Measurements from ENCODE around the gene PACRG. TPM values are rescaled to one million over a fixed set of nuclear protein-coding genes. Genes with fewer than 3 reads are reported as not detected.

PACRG gene
- total RNA-seq, 1 experiment from 2014 or later = 0.44 TPM

DNA sequence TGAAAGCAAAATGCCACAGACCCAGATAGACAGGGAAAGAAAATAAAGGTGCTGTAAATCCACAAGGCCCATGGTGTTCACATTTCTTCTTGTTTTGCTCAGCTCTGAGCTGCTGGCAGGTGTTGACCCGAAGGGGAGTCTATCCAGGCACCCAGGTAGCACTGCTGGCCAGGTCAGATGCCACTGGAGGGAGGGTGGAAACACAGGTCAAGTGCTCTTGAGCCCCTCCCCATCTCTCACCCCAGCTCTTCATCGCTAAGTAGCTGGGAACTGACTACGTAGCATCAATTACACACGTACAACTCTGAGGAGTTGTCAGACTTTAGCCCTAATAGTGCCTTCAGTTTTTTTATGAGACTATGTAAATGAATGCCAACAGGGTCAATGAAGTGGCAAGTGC is 399.0 kb downstream of the PACRG start:
- Mint-ChIP-seq H3K9me3 (peaks cover 23% of the 10 kb centered on the region), H3K27ac (no peak overlapping the region), H3K4me1 (peaks cover 41% of the 10 kb centered on the region), H3K36me3 (peaks cover 15% of the 10 kb centered on the region), H3K27me3 (ENCODE audit: low read depth) (no peaks in the 10 kb centered on the region; the same call in 1 of the 2 replicates), H3K4me3 (no peak overlapping the region)
- TF ChIP-seq, protein P1, sequence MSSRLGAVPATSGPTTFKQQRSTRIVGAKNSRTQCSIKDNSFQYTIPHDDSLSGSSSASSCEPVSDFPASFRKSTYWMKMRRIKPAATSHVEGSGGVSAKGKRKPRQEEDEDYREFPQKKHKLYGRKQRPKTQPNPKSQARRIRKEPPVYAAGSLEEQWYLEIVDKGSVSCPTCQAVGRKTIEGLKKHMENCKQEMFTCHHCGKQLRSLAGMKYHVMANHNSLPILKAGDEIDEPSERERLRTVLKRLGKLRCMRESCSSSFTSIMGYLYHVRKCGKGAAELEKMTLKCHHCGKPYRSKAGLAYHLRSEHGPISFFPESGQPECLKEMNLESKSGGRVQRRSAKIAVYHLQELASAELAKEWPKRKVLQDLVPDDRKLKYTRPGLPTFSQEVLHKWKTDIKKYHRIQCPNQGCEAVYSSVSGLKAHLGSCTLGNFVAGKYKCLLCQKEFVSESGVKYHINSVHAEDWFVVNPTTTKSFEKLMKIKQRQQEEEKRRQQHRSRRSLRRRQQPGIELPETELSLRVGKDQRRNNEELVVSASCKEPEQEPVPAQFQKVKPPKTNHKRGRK (CRISPR knock-in tag; IDR thresholded peaks at IDR 0.05; ENCODE audit: borderline replicate concordance) = no peak
- TF ChIP-seq ZNF232 (CRISPR knock-in tag; IDR thresholded peaks at IDR 0.05) = no peak
- no peak for TF ChIP-seq CBFB (CRISPR knock-in tag; IDR thresholded peaks at IDR 0.05; ENCODE audit: low read depth)
- TF ChIP-seq SMAD3 (CRISPR knock-in tag; IDR thresholded peaks at IDR 0.05; ENCODE audit: borderline replicate concordance) = no peak
- TF ChIP-seq, protein P2, sequence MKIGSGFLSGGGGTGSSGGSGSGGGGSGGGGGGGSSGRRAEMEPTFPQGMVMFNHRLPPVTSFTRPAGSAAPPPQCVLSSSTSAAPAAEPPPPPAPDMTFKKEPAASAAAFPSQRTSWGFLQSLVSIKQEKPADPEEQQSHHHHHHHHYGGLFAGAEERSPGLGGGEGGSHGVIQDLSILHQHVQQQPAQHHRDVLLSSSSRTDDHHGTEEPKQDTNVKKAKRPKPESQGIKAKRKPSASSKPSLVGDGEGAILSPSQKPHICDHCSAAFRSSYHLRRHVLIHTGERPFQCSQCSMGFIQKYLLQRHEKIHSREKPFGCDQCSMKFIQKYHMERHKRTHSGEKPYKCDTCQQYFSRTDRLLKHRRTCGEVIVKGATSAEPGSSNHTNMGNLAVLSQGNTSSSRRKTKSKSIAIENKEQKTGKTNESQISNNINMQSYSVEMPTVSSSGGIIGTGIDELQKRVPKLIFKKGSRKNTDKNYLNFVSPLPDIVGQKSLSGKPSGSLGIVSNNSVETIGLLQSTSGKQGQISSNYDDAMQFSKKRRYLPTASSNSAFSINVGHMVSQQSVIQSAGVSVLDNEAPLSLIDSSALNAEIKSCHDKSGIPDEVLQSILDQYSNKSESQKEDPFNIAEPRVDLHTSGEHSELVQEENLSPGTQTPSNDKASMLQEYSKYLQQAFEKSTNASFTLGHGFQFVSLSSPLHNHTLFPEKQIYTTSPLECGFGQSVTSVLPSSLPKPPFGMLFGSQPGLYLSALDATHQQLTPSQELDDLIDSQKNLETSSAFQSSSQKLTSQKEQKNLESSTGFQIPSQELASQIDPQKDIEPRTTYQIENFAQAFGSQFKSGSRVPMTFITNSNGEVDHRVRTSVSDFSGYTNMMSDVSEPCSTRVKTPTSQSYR (CRISPR knock-in tag; IDR thresholded peaks at IDR 0.05) = no peak
- no peak for TF ChIP-seq ZNF121 (CRISPR knock-in tag; IDR thresholded peaks at IDR 0.05)
- TF ChIP-seq FOXJ3 (CRISPR knock-in tag; IDR thresholded peaks at IDR 0.05; ENCODE audit: borderline replicate concordance) = no peak
- ChIA-PET POLR2A (no interaction called here), CTCF (no interaction called here)
- DNase-seq (ENCODE audit: low spot score) (no peak), ATAC-seq (no peak)

GRCh38 chr6:163127587-163127986 is 399.8 kb downstream of the PACRG start:
- H3K4me1 Mint-ChIP-seq = peaks cover 36% of the 10 kb centered on the region
- H3K27ac Mint-ChIP-seq = no peak overlapping the region
- POLR2A ChIA-PET = no interaction called here
- no peak overlapping the region for H3K4me3 Mint-ChIP-seq
- CTCF ChIA-PET = no interaction called here
- ATAC-seq = no peak
- H3K36me3 Mint-ChIP-seq = peaks cover 7% of the 10 kb centered on the region
- peaks cover 15% of the 10 kb centered on the region for H3K9me3 Mint-ChIP-seq
- TF ChIP-seq EMX1 (CRISPR knock-in tag; IDR thresholded peaks at IDR 0.05) (no peak), E2F1 (CRISPR knock-in tag; IDR thresholded peaks at IDR 0.05) (no peak), FOXP1 (CRISPR knock-in tag; IDR thresholded peaks at IDR 0.05; ENCODE audit: borderline replicate concordance) (no peak)
- TF ChIP-seq, protein P3, sequence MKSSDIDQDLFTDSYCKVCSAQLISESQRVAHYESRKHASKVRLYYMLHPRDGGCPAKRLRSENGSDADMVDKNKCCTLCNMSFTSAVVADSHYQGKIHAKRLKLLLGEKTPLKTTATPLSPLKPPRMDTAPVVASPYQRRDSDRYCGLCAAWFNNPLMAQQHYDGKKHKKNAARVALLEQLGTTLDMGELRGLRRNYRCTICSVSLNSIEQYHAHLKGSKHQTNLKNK (CRISPR knock-in tag; IDR thresholded peaks at IDR 0.05) = no peak
- TF ChIP-seq, protein P4, sequence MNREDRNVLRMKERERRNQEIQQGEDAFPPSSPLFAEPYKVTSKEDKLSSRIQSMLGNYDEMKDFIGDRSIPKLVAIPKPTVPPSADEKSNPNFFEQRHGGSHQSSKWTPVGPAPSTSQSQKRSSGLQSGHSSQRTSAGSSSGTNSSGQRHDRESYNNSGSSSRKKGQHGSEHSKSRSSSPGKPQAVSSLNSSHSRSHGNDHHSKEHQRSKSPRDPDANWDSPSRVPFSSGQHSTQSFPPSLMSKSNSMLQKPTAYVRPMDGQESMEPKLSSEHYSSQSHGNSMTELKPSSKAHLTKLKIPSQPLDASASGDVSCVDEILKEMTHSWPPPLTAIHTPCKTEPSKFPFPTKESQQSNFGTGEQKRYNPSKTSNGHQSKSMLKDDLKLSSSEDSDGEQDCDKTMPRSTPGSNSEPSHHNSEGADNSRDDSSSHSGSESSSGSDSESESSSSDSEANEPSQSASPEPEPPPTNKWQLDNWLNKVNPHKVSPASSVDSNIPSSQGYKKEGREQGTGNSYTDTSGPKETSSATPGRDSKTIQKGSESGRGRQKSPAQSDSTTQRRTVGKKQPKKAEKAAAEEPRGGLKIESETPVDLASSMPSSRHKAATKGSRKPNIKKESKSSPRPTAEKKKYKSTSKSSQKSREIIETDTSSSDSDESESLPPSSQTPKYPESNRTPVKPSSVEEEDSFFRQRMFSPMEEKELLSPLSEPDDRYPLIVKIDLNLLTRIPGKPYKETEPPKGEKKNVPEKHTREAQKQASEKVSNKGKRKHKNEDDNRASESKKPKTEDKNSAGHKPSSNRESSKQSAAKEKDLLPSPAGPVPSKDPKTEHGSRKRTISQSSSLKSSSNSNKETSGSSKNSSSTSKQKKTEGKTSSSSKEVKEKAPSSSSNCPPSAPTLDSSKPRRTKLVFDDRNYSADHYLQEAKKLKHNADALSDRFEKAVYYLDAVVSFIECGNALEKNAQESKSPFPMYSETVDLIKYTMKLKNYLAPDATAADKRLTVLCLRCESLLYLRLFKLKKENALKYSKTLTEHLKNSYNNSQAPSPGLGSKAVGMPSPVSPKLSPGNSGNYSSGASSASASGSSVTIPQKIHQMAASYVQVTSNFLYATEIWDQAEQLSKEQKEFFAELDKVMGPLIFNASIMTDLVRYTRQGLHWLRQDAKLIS (CRISPR knock-in tag; IDR thresholded peaks at IDR 0.05; ENCODE audit: borderline replicate concordance) = no peak
- H3K27me3 Mint-ChIP-seq (ENCODE audit: low read depth) = no peaks in the 10 kb centered on the region
- no peak for DNase-seq (ENCODE audit: low spot score)

- H3K27me3 Mint-ChIP-seq (ENCODE audit: low read depth) = no peaks in the 10 kb centered on the region
- ChIA-PET POLR2A (no interaction called here), CTCF (no interaction called here)
- H3K4me1 Mint-ChIP-seq = peaks cover 29% of the 10 kb centered on the region
- no peak overlapping the region for H3K4me3 Mint-ChIP-seq
- ATAC-seq (no peak), DNase-seq (ENCODE audit: low spot score) (no peak)
- peaks cover 14% of the 10 kb centered on the region for H3K9me3 Mint-ChIP-seq
- no peak overlapping the region for H3K27ac Mint-ChIP-seq
- peaks cover 4% of the 10 kb centered on the region; the same call in 1 of the 2 replicates for H3K36me3 Mint-ChIP-seq
- no peak for TF ChIP-seq PRDM15 (CRISPR knock-in tag; IDR thresholded peaks at IDR 0.05)
- no peak for TF ChIP-seq KAT7 (CRISPR knock-in tag; IDR thresholded peaks at IDR 0.05; ENCODE audit: borderline replicate concordance)
Observed at GRCh38 chr6:163128324-163128723, 400.6 kb downstream of the PACRG start.
